GM12865 (cell line): Measurements from ENCODE around the gene FGF1.

Source experiments
- DNase-seq: peaks from one replicate; pipeline ENCODE4 v3.0.0; 2010; ENCODE audit warnings: low read depth
- H3K4me3 ChIP-seq: 2 replicates; pipeline ENCODE4 v1.5.1; 2011; ENCODE audit warnings: mild to moderate bottlenecking, low read depth, low read length, control low read depth
- CTCF ChIP-seq: IDR thresholded peaks from 2 replicates; pipeline ENCODE4 v1.5.1; 2011; ENCODE audit warnings: low read length, control low read depth, low read depth, inconsistent platforms; ENCODE audit not compliant: insufficient read depth; ENCODE audit errors: missing control alignments

Gene FGF1

GRCh38 chr5:142685418-142686209, at the start of gene FGF1:
FGF1 (minus strand) TSS chr5:142686090; CDS start chr5:142614127, 71,963 bp downstream.
- DNase-seq: no peak
- H3K4me3 ChIP-seq: no peak within 1 kb of the TSS
- no peak for TF ChIP-seq CTCF

- no peak for TF ChIP-seq CTCF
- no peak for DNase-seq
- H3K4me3 ChIP-seq: no peak overlapping the region
Measured at GRCh38 chr5:142727735-142728047, 41.8 kb upstream of the FGF1 start.

- no peak for TF ChIP-seq CTCF
- DNase-seq: peak; percentile 40
- H3K4me3 ChIP-seq: no peak overlapping the region
Measured at GRCh38 chr5:142726188-142726731, 40.4 kb upstream of the FGF1 start.

- DNase-seq: no peak
- TF ChIP-seq CTCF: no peak
- no peak overlapping the region for H3K4me3 ChIP-seq
Measured at GRCh38 chr5:142725231-142726187, 39.6 kb upstream of the FGF1 start.

- DNase-seq: no peak
- no peak for TF ChIP-seq CTCF
- H3K4me3 ChIP-seq: no peak overlapping the region
Measured at GRCh38 chr5:142724821-142725220, 38.9 kb upstream of the FGF1 start.

- no peak for DNase-seq
- H3K4me3 ChIP-seq: no peak overlapping the region
- TF ChIP-seq CTCF: no peak
Measured at GRCh38 chr5:142722896-142723295, 37.0 kb upstream of the FGF1 start.
